Activated CD4-positive, alpha-beta T cell treated with anti-CD3 and anti-CD28 coated beads, Interleukin-2, Interleukin-4, amounts not matched to agents 100 ng/mL and 50 ng/mL, durations not matched to agents 16 hours and 8 hours (primary cell): ENCODE data around the gene ISOC2.

Source experiments
- DNase-seq: peaks from one replicate; pipeline ENCODE4 v3.0.0-alpha.2; 2020; ENCODE audit warnings: low spot score

ISOC2 gene

DNA sequence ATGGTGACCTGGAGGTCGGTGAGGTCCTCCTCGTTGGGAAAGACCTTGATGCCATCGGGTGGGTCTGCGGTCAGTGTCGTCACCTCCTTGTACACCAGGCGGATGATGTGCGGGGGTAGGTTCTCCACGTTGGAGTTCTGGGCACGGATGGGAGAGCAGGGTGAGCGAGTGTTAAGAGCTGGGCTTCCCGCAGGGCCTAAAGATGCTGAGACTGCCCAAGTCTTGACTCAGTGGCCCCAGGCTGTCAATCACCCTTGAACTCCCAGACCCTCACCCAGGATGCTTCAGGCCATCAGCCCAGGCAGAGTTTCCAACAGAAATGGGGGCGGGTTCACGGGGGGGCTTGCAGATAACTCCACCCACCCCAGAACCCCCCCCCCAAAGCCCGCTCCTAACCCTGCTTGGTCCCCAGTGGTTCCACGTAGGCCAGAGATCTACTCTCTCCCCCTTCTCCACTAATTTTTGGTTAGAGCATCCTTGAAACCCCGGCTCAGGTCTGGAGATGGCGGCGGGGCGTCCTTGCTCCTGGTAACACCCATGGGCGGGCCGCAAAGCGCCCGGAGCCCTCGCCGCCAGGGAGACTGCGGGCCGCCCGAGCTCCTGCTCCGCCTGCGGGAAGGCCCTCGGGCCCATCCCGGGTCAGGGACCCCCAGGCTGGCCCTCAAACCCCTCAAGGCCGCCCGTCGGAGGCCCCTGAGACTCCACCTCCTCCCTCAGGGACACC lies 54.5 kb downstream of the ISOC2 start:
- DNase-seq, result peak; percentile 25

DNA sequence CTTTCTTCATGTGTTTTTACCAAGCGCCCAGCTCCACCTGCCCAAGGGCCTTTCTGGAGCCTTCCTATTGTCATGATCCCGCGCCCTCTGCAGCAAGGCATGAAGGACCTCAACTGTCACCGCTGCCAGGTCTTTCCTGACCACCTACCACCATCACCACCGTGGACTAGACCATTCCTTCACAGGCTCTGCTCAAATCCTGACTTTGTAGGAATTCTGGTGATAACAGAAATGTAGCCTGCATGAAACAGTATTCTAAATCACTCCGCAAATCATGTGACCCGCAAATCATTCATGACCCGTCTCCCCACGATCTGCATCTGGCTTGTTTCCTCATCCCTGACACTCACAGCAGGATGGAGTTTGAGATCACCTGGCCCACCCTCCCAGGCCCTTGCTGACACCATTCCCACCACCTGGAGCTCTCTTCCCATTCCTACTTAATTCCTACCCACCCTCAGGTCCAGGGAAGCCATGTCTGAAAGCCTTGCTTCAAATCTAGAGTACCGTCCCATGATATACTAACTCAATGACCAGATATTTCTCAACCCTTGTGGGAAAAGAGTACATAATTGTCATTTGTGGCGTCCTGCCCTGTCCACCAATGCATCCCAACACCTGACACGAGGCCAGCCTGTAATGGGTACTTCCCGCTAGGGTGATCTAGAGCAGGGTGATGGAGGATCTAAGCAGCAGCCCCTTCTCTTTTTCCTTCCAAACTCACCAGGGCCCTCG lies 55.2 kb downstream of the ISOC2 start:
- no peak for DNase-seq

DNA sequence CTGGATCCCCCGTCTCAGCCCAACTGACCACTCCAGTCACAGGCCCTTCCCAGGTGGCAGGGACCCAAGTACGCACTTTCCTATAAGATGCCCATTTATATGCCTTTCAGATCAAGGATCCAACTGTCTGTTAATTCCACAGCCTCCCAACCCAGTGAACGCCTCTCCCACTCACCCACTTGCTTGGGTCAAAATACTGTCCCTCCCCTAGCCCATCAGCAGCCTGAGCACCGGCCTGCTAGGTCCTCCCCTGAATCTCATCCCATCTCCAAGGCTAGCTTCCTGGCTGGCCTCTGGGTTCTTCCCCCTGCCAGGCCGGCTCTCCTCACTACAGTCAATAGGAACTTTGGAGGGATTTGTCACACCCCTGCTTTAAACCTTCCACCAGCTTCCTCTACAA lies 55.8 kb downstream of the ISOC2 start:
- no peak for DNase-seq
